Osteocyte (in vitro differentiated cells): ENCODE data around the gene CARD6. TPM values are rescaled to one million over a fixed set of nuclear protein-coding genes. Genes with fewer than 3 reads are reported as not detected.
"Not testable (repeated sequence)": the region's sequence is repeated elsewhere in the genome, so short reads cannot be mapped to it uniquely, and the experiment has no call there.

Experiments
- DNase-seq: peaks from one replicate; pipeline ENCODE4 v3.0.0; 2021; ENCODE audit warnings: mixed read lengths; ENCODE audit not compliant: unreplicated experiment; ENCODE audit errors: extremely low spot score
- H3K27ac Mint-ChIP-seq: one replicate; pipeline ENCODE4 v1.8.0; 2021; ENCODE audit warnings: mild to moderate bottlenecking, mixed read lengths; ENCODE audit not compliant: unreplicated experiment
- H3K27me3 Mint-ChIP-seq: one replicate; pipeline ENCODE4 v1.8.0; 2021; ENCODE audit warnings: mixed read lengths; ENCODE audit not compliant: unreplicated experiment
- H3K36me3 Mint-ChIP-seq: one replicate; pipeline ENCODE4 v1.8.0; 2021; ENCODE audit warnings: mixed read lengths; ENCODE audit not compliant: unreplicated experiment
- H3K4me1 Mint-ChIP-seq: one replicate; pipeline ENCODE4 v1.8.0; 2021; ENCODE audit warnings: mixed read lengths; ENCODE audit not compliant: unreplicated experiment
- H3K4me3 Mint-ChIP-seq: one replicate; pipeline ENCODE4 v1.8.0; 2021; ENCODE audit warnings: mild to moderate bottlenecking, moderate library complexity, mixed read lengths; ENCODE audit not compliant: unreplicated experiment
- H3K9me3 Mint-ChIP-seq: one replicate; pipeline ENCODE4 v1.8.0; 2021; ENCODE audit warnings: mixed read lengths; ENCODE audit not compliant: unreplicated experiment
- CTCF ChIP-seq: fragments of 200-600 bp; sonication (generic); IDR thresholded peaks from 2 replicates; pipeline ENCODE4 v1.5.0; 2021; ENCODE audit warnings: antibody characterized with exemption, mild to moderate bottlenecking, moderate library complexity
- total RNA-seq: library from RNA; stranded (reverse); gene quantifications from 2 replicates; pipeline ENCODE4 v1.2.1, GENCODE V29; 2021

The CARD6 gene
- total RNA-seq, 1 donor from 2014 or later: 1.1 TPM

DNA sequence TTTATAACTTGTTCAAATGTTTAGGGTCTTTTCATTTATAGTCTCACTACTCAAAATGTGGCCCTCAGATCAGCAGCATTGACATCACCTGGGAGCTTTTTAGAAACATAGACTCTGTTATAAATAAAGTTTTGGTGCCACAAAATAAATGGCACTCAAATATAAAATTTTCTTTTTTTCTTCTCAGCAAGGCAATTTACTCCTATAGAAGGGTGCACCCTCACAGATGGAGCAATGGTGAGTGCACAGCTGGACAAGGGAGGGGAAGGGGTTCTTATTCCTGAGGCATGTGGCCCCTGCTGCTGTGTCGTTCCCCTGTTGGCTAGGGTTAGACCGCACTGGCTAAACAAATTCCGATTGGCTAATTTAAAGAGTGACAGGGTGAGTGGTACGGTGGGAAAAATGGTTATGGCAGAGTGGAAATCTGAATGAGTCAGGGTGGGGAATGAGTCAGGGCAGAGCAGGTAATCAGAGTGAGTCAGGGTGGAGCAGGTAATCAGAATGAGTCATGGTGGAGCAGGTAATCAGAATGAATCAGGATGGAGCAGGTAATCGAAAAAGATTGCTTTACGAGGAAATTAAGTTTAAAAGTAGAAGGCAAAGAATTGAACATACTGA is 36.3 kb downstream of the CARD6 start:
- Mint-ChIP-seq H3K4me1 (no peaks in the 10 kb centered on the region), H3K36me3 (no peaks in the 10 kb centered on the region), H3K4me3 (no peak overlapping the region), H3K27ac (no peak overlapping the region), H3K27me3 (peaks cover 35% of the 10 kb centered on the region), H3K9me3 (no peaks in the 10 kb centered on the region)
- no peak for TF ChIP-seq CTCF
- no peak for DNase-seq

GRCh38 chr5:40879163-40879942 is 38.2 kb downstream of the CARD6 start:
- Mint-ChIP-seq H3K4me1 (no peaks in the 10 kb centered on the region), H3K36me3 (no peaks in the 10 kb centered on the region), H3K27me3 (peaks cover 32% of the 10 kb centered on the region), H3K9me3 (no peaks in the 10 kb centered on the region), H3K27ac (no peak overlapping the region), H3K4me3 (no peak overlapping the region)
- peak; percentile 64 for TF ChIP-seq CTCF
- no peak for DNase-seq

DNA sequence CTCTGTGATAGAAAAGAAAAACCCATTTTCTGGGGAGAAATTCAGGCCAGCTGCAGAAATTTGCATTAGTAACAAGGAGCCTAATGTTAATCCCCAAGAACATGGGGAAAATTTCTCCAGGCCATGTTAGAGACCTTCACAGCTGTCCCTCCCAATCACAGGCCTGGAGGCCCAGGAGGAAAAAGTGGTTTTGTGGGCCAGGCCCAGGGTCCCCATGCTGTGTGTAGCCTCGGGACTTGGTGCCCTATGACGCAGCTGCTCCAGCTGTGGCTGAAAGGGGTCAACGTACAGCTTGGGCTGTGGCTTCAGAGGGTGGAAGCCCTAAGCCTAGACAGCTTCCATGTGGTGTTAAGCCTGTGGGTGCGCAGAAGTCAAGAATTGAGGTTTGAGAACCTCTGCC is 41.1 kb downstream of the CARD6 start:
- no peaks in the 10 kb centered on the region for H3K4me1 Mint-ChIP-seq
- peaks cover 27% of the 10 kb centered on the region for H3K27me3 Mint-ChIP-seq
- H3K9me3 Mint-ChIP-seq: no peaks in the 10 kb centered on the region
- no peak for DNase-seq
- H3K36me3 Mint-ChIP-seq: no peaks in the 10 kb centered on the region
- H3K27ac Mint-ChIP-seq: no peak overlapping the region
- no peak for TF ChIP-seq CTCF
- no peak overlapping the region for H3K4me3 Mint-ChIP-seq

DNA sequence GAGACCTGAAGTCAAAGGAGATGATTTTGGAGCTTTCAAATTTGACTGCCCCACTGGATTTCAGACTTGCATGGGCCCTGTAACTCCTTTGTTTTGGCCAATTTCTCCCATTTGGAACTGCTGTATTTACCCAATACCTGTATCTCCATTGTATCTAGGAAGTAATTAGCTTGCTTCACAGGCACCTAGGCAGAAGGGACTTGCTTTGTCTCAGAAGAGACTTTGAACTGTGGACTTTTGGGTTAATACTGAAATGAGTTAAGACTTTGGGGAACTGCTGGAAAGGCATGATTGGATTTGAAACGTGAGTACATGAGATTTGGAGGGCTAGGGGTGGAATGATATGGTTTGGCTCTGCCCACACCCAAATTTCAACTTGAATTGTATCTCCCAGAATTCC is 41.9 kb downstream of the CARD6 start:
- not testable (repeated sequence) for H3K9me3 Mint-ChIP-seq, H3K27ac Mint-ChIP-seq, H3K4me3 Mint-ChIP-seq, DNase-seq, H3K4me1 Mint-ChIP-seq, H3K36me3 Mint-ChIP-seq
- peaks cover 30% of the 10 kb centered on the region for H3K27me3 Mint-ChIP-seq

- H3K36me3 Mint-ChIP-seq, H3K27ac Mint-ChIP-seq, H3K4me3 Mint-ChIP-seq, H3K4me1 Mint-ChIP-seq, DNase-seq, H3K9me3 Mint-ChIP-seq: not testable (repeated sequence)
- H3K27me3 Mint-ChIP-seq: peaks cover 43% of the 10 kb centered on the region
Measured at GRCh38 chr5:40895440-40896425, 54.6 kb downstream of the CARD6 start.
